HL-60 (cell line): Measurements from ENCODE around the gene NKD2.

Source experiments
- DNase-seq, 2 experiments: peaks; one replicate each; pipeline ENCODE4 v3.0.0-alpha.2; 2010 to 2020; ENCODE audit warnings: low read depth in 1 of 2, low spot score in 1 of 2
- H3K27ac ChIP-seq: fragments of 250-450 bp; sonication (Bioruptor Pico); replicated peaks from 2 replicates; pipeline ENCODE4 v1.5.1; 2020; ENCODE audit warnings: mild to moderate bottlenecking, moderate library complexity
- H3K27me3 ChIP-seq: fragments of 250-450 bp; sonication (Bioruptor Pico); 2 replicates; pipeline ENCODE4 v1.5.1; 2021; ENCODE audit warnings: mild to moderate bottlenecking, moderate library complexity; ENCODE audit not compliant: insufficient read depth, poor library complexity, severe bottlenecking
- H3K4me3 ChIP-seq: replicated peaks from 2 replicates; pipeline ENCODE4 v1.5.1; 2011; ENCODE audit warnings: mild to moderate bottlenecking, control low read depth, low read length; ENCODE audit not compliant: insufficient read depth
- CTCF ChIP-seq: IDR thresholded peaks from one replicate; pipeline ENCODE4 v1.5.1; 2011; ENCODE audit warnings: low read length, control low read depth, inconsistent platforms; ENCODE audit not compliant: insufficient read depth
- GABPA ChIP-seq: IDR thresholded peaks from 2 replicates; pipeline ENCODE4 v1.6.1; 2012; ENCODE audit warnings: low read depth
- POLR2AphosphoS5 ChIP-seq: IDR thresholded peaks from 2 replicates; pipeline ENCODE4 v1.6.1; 2012; ENCODE audit warnings: low read depth
- REST ChIP-seq: IDR thresholded peaks from 2 replicates; pipeline ENCODE4 v1.6.1; 2012; ENCODE audit warnings: low read depth; ENCODE audit not compliant: insufficient replicate concordance
- SPI1 ChIP-seq: IDR thresholded peaks from 2 replicates; pipeline ENCODE4 v1.6.1; 2012; ENCODE audit warnings: low read depth, mild to moderate bottlenecking, borderline replicate concordance

NKD2 gene

DNA sequence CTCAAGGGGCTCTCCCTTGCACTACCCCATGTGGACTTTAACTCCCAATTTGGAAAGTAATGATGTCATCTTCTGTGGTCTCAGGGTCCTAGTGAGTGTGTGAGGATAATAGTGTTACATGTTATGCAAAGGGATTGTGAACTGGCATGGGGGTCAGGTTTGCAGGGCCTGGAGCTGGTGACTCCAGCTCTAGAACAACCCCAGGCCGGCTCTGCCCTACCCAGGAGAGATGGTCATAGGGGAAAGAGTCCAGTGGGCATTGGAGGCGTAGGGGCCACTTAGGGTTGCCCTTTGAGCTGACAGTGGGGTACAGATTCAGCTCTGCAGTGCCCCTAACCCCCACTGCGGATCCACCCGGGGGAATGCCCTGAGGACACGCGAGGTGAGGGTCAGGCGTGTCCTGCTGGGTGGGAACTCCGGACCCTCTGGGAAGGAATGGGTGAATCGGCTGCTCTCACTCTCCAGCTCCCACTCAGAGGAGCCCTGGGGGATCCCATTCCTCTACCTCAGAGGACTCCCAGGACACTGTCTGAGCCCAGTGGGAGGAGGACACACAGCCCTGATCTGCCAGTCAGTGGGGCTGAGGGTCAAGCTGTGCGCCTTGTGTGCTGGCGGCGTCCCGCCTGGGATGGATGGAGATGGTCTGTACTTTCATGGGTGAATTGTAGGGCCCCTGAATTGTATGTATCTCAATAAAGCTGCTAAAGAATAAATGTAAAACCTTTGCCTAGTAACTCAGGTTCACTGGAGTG lies 2.5 kb upstream of the NKD2 start:
- DNase-seq, result no peak
- H3K27ac ChIP-seq, result no peak overlapping the region
- no peak overlapping the region for H3K4me3 ChIP-seq
- TF ChIP-seq GABPA (no peak), SPI1 (no peak)
- peaks cover 51% of the 10 kb centered on the region for H3K27me3 ChIP-seq

DNA sequence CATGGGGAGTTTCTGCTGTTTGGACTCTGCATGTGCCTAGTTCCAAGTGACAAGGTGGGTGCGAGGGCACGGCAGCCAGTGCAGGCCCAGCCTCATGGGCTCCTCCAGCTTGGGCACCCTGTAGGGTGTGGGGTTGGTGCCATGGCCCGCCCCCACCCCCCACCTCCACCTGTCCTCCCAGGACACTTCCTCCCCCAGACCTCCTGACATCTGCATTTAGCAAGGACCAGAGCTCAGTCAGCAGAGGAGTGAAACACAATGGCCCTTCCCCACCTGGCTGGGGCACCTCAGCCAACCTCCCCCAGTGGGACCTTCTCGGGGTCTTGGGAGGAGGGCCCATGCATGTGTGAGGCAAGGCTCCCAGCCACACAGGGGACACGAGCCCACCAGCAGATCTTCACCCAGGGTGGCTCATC lies 1.9 kb upstream of the NKD2 start:
- H3K27me3 ChIP-seq, result peaks cover 52% of the 10 kb centered on the region
- no peak for DNase-seq
- no peak overlapping the region for H3K27ac ChIP-seq
- no peak overlapping the region for H3K4me3 ChIP-seq
- TF ChIP-seq REST (no peak), GABPA (no peak), CTCF (no peak), POLR2AphosphoS5 (no peak), SPI1 (no peak)

DNA sequence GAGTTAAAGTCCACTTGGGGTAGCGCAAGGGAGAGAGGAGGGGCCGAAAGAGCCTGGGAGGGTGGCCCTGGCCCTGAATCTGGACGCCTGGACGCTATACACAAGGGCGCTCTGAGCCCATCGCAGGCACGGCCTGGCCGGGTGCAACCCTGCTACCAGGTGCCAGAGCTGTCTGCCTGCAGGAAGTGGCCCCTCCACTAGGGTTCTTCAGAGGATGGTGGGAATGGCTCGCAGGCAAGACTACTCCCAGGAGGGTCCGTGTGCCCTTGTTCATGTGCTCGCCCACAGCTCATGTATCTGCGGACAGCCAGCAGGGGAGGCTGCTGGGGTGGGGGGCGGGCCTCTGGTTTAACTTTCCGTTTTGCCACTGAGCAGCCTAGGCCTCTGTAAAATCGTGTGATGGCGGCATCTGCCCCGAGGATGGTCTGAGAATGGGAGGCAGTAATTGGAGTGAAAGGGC lies 1.4 kb upstream of the NKD2 start:
- Histone ChIP-seq H3K27me3 (peaks cover 53% of the 10 kb centered on the region), H3K4me3 (no peak overlapping the region), H3K27ac (no peak overlapping the region)
- no peak for DNase-seq
- TF ChIP-seq REST (no peak), CTCF (no peak), SPI1 (no peak), POLR2AphosphoS5 (no peak), GABPA (no peak)

DNA sequence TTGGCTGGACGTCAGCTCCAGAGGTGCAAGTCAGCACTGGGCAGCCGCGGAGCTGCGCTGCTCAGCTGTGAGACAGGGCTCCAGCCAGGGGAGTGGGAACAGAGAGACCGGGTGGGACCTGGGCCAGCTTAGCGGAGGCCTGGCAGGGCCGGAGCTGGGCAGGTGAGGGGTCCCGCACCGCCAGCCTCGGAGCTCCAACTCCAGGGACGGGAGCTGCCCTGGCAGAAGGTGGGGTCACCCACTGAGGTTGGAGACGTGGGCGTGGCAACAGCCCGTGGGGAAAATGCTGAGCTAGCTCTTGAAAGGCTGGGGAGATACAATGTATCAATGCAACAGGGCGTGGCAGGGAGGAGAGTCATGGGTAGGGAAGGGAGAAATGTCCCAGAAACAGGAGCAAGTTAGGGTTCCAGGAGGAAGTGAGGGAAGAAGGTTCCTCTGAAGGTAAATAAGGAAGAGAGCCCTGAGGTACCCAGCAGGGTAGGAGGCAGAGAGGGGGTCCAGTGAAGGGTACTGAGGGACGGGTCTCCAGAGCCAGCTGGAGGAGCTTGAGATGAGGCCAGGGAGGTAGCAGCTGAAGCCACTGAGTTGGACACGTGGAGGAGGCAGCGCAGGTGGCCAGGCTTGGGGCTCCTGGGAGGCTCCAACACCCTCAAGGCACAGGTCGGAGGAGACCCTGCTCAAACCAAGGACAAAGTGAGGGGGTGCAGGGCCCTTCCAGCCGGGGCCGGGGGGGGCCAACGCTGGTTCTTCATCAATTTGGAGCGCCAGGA lies 736 bp upstream of the NKD2 start:
- no peak overlapping the region for H3K4me3 ChIP-seq
- no peak for DNase-seq
- no peak overlapping the region for H3K27ac ChIP-seq
- TF ChIP-seq GABPA (no peak), SPI1 (no peak), CTCF (no peak), POLR2AphosphoS5 (no peak), REST (no peak)
- H3K27me3 ChIP-seq, result peaks cover 53% of the 10 kb centered on the region
